ENCODE measurements around the gene PIM1.

DNA sequence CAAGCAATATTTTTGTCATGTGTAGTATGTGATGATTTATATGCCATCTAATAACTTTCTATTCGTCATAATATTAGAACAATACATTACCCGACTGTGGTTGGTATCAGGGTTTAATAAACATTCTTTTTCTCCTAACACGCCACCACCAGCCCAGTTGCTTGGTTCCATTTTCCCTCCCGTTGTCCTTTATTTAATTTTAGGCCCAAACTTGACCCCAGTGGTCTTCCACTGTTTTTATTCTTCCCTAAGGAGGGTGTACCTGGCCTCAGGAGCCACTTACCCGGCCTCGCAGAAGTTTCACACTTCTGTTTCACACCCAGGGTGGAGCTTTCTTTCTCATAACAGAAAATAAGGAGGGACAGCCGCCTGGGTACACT lies 33.1 kb upstream of the PIM1 start:
- TF ChIP-seq NFIC (IDR thresholded peaks at IDR 0.05) (no peak), EP300 (IDR thresholded peaks at IDR 0.05; ENCODE audit: borderline replicate concordance) (no peak), ZBTB7A (IDR thresholded peaks at IDR 0.05; ENCODE audit: low read depth) (no peak)
